Gastroesophageal sphincter (tissue), 2 donors: ENCODE measurements around the gene SCAPER.

ENCODE experiments used
- EP300 ChIP-seq: sonication (generic); formaldehyde crosslinking; IDR thresholded peaks from one replicate; pipeline ENCODE4 v1.6.1; 2017; ENCODE audit warnings: antibody characterized with exemption, mild to moderate bottlenecking
- POLR2A ChIP-seq, 2 donors: fragments of 450-650 bp; IDR thresholded peaks; one replicate each; pipeline ENCODE4 v1.6.1; 2017; ENCODE audit warnings: antibody characterized with exemption in 2 of 2, mild to moderate bottlenecking in 2 of 2, moderate library complexity in 1 of 2
- POLR2AphosphoS5 ChIP-seq: sonication (generic); formaldehyde crosslinking; IDR thresholded peaks from one replicate; pipeline ENCODE4 v1.6.1; 2017; ENCODE audit warnings: antibody characterized with exemption

- peak; percentile 6 for TF ChIP-seq POLR2AphosphoS5
- TF ChIP-seq POLR2A (IDR thresholded peaks at IDR 0.05), result no peak
- TF ChIP-seq EP300, result no peak
These were observed 568.0 kb downstream of the SCAPER start for GRCh38 chr15:76337059-76337695.
